ENCODE measurements around the gene HDAC4. TPM values are rescaled to one million over a fixed set of nuclear protein-coding genes. Genes with fewer than 3 reads are reported as not detected.

The HDAC4 gene
- polyA plus RNA-seq, 2 of the 4 experiments (the other 2 are of a cell fraction): 8.6 to 10.4 TPM

DNA sequence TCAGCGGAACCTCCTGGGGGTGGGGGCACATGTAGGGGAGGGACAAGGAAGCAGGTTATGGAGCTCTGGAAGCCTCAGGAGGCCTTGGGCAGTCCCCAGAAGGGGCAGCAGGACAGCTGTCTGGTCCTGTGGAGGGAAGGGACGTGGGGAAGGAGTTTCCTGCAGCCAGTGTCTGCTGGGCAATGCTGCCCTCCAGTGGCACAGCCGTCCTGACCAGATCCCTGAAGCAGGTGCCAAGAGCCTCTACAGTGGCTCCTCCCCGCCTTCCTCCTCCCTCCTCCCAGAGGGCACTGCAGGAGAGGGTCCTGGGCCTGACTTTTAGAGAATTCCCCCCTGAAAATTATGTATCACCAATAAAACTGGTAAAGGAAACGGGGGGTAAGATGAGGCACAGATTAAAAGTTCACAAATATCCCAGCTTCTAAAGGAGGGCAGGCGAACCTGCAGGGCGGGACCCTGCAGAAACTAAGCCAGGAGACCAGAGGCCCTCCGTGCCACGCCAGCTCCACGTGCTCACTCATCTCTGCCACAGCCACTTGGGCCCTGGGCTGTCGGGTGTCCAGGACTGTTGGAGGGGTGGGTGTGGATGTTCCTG lies 294.4 kb downstream of the HDAC4 start:
- CTCF ChIA-PET: interaction anchor here (0.6 to 4.3 kb wide), 27 partner anchors 9 to 851 kb away, joined by 3 to 49 read pairs (median 4); no protein-coding TSS in a partner anchor
- Histone ChIP-seq H3K4me3 (no peak overlapping the region), H3K4me1 (peaks cover 5% of the 10 kb centered on the region; the same call in 1 of the 3 replicates), H3K4me2 (no peak overlapping the region), H3K27ac (0 out of 6 replicates have a peak overlapping the region, but pooled peaks of 1 of the 2 experiments have one; percentile 37), H3K9me3 (no peaks in the 10 kb centered on the region)
- FAIRE-seq: no peak
- TF ChIP-seq ZFP36 (IDR thresholded peaks at IDR 0.05; ENCODE audit: borderline replicate concordance, partially characterized antibody) (no peak), RAD21 (conservative IDR thresholded peaks at IDR 0.05 in 1 of 2, IDR thresholded peaks at IDR 0.05 in 1 of 2) (peak; percentile 85 to 91), FOSL2 (IDR thresholded peaks at IDR 0.05) (no peak), FOSL2 (CRISPR knock-in tag; IDR thresholded peaks at IDR 0.05) (no peak), NFE2L2 (conservative IDR thresholded peaks at IDR 0.05; ENCODE audit: low read length) (no peak), ZNF302 (CRISPR knock-in tag; IDR thresholded peaks at IDR 0.05) (no peak), PHF8 (IDR thresholded peaks at IDR 0.05; ENCODE audit: borderline replicate concordance, low read depth) (no peak), FOXS1 (CRISPR knock-in tag; IDR thresholded peaks at IDR 0.05) (no peak), POLR2A (IDR thresholded peaks at IDR 0.05; ENCODE audit: low read length) (no peak), CHD2 (IDR thresholded peaks at IDR 0.05; ENCODE audit: low read length, partially characterized antibody) (no peak), EHF (CRISPR knock-in tag; IDR thresholded peaks at IDR 0.05) (no peak), SMC3 (IDR thresholded peaks at IDR 0.05) (peak; percentile 70), RARB (CRISPR knock-in tag; IDR thresholded peaks at IDR 0.05) (no peak)
- TF ChIP-seq, protein P1, sequence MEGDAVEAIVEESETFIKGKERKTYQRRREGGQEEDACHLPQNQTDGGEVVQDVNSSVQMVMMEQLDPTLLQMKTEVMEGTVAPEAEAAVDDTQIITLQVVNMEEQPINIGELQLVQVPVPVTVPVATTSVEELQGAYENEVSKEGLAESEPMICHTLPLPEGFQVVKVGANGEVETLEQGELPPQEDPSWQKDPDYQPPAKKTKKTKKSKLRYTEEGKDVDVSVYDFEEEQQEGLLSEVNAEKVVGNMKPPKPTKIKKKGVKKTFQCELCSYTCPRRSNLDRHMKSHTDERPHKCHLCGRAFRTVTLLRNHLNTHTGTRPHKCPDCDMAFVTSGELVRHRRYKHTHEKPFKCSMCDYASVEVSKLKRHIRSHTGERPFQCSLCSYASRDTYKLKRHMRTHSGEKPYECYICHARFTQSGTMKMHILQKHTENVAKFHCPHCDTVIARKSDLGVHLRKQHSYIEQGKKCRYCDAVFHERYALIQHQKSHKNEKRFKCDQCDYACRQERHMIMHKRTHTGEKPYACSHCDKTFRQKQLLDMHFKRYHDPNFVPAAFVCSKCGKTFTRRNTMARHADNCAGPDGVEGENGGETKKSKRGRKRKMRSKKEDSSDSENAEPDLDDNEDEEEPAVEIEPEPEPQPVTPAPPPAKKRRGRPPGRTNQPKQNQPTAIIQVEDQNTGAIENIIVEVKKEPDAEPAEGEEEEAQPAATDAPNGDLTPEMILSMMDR (IDR thresholded peaks at IDR 0.05): peak; percentile 76
- TF ChIP-seq, protein P2, sequence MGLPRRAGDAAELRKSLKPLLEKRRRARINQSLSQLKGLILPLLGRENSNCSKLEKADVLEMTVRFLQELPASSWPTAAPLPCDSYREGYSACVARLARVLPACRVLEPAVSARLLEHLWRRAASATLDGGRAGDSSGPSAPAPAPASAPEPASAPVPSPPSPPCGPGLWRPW (IDR thresholded peaks at IDR 0.05): no peak
- POLR2A ChIA-PET: no interaction called here
- WGBS (ENCODE audit: missing lambda C conversion rate): 66% methylated on average over 7 of the region's 11 CpGs
- peak; percentile 80 to 92 for ATAC-seq
- peak; percentile 72 to 73 for DNase-seq (ENCODE audit: low read depth in 1 of 2, low spot score in 1 of 2)

DNA sequence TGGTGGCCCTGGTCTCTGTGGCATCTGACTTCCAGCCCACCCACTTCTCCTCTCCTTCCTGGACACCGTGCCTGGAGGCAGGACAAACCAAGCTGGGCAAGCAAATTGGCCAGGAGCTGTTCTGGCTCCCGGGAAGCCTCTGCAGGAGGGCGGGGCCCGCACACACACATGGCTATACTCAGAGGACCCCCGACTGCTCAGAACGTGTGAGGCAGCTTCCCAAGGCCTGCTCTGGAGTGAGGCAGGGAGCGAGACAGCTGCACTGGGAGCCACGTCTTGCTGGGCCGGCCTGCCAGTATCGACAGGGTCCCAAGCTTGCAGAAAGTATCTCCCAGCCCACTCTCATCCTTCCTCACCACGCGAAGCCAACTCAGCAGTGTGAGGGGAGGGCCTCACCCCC lies 295.6 kb downstream of the HDAC4 start:
- ATAC-seq (no peak), FAIRE-seq (no peak), DNase-seq (ENCODE audit: low read depth in 1 of 2, low spot score in 1 of 2) (no peak)
- Histone ChIP-seq H3K4me3 (no peak overlapping the region), H3K9me3 (no peaks in the 10 kb centered on the region), H3K4me1 (peaks cover 5% of the 10 kb centered on the region; the same call in 1 of the 3 replicates), H3K4me2 (no peak overlapping the region), H3K27ac (no peak overlapping the region)
- ChIA-PET POLR2A (no interaction called here), CTCF (interaction anchor here (1.0 to 4.3 kb wide), 8 partner anchors 10 to 743 kb away, joined by 3 to 49 read pairs (median 6); no protein-coding TSS in a partner anchor)
- WGBS (ENCODE audit: missing lambda C conversion rate): 97% methylated on average over 9 of the region's 12 CpGs
- TF ChIP-seq, protein P3, sequence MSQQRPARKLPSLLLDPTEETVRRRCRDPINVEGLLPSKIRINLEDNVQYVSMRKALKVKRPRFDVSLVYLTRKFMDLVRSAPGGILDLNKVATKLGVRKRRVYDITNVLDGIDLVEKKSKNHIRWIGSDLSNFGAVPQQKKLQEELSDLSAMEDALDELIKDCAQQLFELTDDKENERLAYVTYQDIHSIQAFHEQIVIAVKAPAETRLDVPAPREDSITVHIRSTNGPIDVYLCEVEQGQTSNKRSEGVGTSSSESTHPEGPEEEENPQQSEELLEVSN (IDR thresholded peaks at IDR 0.05; ENCODE audit: borderline replicate concordance, low read depth): no peak
- TF ChIP-seq FOSB (CRISPR knock-in tag; IDR thresholded peaks at IDR 0.05) (no peak), CBX2 (IDR thresholded peaks at IDR 0.05; ENCODE audit: borderline replicate concordance, low read depth) (no peak), ZSCAN20 (CRISPR knock-in tag; IDR thresholded peaks at IDR 0.05) (no peak), EHMT2 (IDR thresholded peaks at IDR 0.05; ENCODE audit: low read depth) (no peak), NPAS2 (CRISPR knock-in tag; IDR thresholded peaks at IDR 0.05; ENCODE audit: borderline replicate concordance) (no peak), HDAC2 (IDR thresholded peaks at IDR 0.05) (no peak), RAD21 (conservative IDR thresholded peaks at IDR 0.05 in 1 of 2, IDR thresholded peaks at IDR 0.05 in 1 of 2) (no peak), PHF8 (IDR thresholded peaks at IDR 0.05; ENCODE audit: borderline replicate concordance, low read depth) (no peak), RNF2 (IDR thresholded peaks at IDR 0.05; ENCODE audit: borderline replicate concordance, low read depth) (no peak)
- TF ChIP-seq, protein P4, sequence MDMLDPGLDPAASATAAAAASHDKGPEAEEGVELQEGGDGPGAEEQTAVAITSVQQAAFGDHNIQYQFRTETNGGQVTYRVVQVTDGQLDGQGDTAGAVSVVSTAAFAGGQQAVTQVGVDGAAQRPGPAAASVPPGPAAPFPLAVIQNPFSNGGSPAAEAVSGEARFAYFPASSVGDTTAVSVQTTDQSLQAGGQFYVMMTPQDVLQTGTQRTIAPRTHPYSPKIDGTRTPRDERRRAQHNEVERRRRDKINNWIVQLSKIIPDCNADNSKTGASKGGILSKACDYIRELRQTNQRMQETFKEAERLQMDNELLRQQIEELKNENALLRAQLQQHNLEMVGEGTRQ (IDR thresholded peaks at IDR 0.05): no peak
- TF ChIP-seq, protein P5, sequence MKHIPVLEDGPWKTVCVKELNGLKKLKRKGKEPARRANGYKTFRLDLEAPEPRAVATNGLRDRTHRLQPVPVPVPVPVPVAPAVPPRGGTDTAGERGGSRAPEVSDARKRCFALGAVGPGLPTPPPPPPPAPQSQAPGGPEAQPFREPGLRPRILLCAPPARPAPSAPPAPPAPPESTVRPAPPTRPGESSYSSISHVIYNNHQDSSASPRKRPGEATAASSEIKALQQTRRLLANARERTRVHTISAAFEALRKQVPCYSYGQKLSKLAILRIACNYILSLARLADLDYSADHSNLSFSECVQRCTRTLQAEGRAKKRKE (CRISPR knock-in tag; IDR thresholded peaks at IDR 0.05; ENCODE audit: low read depth): no peak
- TF ChIP-seq, protein P2 (IDR thresholded peaks at IDR 0.05): no peak

Measured in A549 (cell line).